HepG2 (cell line): ENCODE measurements around the gene AMPD2. TPM values are rescaled to one million over a fixed set of nuclear protein-coding genes. Genes with fewer than 3 reads are reported as not detected.

ENCODE experiments used
- ATAC-seq: fragments of 200-7000 bp; cut with Tn5 transposase; 3 replicates; pipeline ENCODE4 v1.9.1; 2020; ENCODE audit warnings: mild to moderate bottlenecking, moderate library complexity
- BruUV-seq: library from RNA; stranded (reverse); fragments of 400-500 nt; replicated peaks from 2 replicates; lab custom pipeline; 2021; lab: Mats Ljungman, UMichigan
- CTCF ChIA-PET: fragments of 300-600 bp; formaldehyde crosslinking; extraction: SDS; loops from one replicate; lab custom pipeline; 2021; ENCODE audit warnings: low total read pairs, inconsistent platforms, low intra/inter-chr PET ratio; lab: Yijun Ruan, JAX
- POLR2A ChIA-PET: fragments of 350-600 bp; sonication (Branson Sonifier 250); formaldehyde crosslinking; loops from one replicate; lab custom pipeline; 2020; ENCODE audit warnings: antibody characterized with exemption, inconsistent platforms; lab: Yijun Ruan, JAX
- DNase-seq: peaks from one replicate; pipeline ENCODE4 v3.0.0-alpha.2; 2015; ENCODE audit warnings: low spot score
- FAIRE-seq: peaks from 3 replicates; lab custom pipeline; 2011; peaks lifted over from hg19 to GRCh38; lab: Jason Lieb, UNC
- H2AFZ ChIP-seq: one replicate; pipeline ENCODE4 v1.6.1; 2011; ENCODE audit warnings: low read length, inconsistent platforms
- H3K27ac ChIP-seq: fragments of 300-600 bp; 3 replicates; pipeline ENCODE4 v1.8.0; 2011; ENCODE audit warnings: mixed run types, mild to moderate bottlenecking, mixed read lengths, low read length, inconsistent platforms; ENCODE audit not compliant: insufficient read depth; ENCODE audit errors: extremely low read length
- H3K27me3 ChIP-seq, 2 experiments: fragments of 200-600 bp in 1 of 2; 2 replicates in 1 of 2; 3 replicates in 1 of 2; pipeline versions ENCODE4 v1.6.0 to v1.8.0; 2011; ENCODE audit warnings: low read length in 2 of 2, mild to moderate bottlenecking in 2 of 2, moderate library complexity in 2 of 2, inconsistent platforms in 1 of 2; ENCODE audit not compliant: insufficient read depth in 2 of 2, control insufficient read depth in 1 of 2
- H3K36me3 ChIP-seq, 2 experiments: fragments of 200-600 bp in 1 of 2; replicated peaks in 1 of 2; 2 replicates in 1 of 2; 3 replicates in 1 of 2; pipeline versions ENCODE4 v1.5.1 to v1.8.0; 2011; ENCODE audit warnings: low read length in 2 of 2, inconsistent platforms in 1 of 2; ENCODE audit not compliant: insufficient read depth in 2 of 2, control insufficient read depth in 1 of 2
- H3K4me1 ChIP-seq: 2 replicates; pipeline ENCODE4 v1.5.1; 2012; ENCODE audit warnings: low read length, inconsistent platforms; ENCODE audit not compliant: insufficient read depth
- H3K4me2 ChIP-seq: 2 replicates; pipeline ENCODE4 v1.6.0; 2011; ENCODE audit warnings: low read depth, low read length, inconsistent platforms
- H3K4me3 ChIP-seq, 3 experiments: fragments of 200-600 bp in 1 of 3; sonication (generic), shearing (Covaris generic) in 1 of 3; replicated peaks in 1 of 3; 2 replicates each; pipeline ENCODE4 v1.5.1; 2011 to 2016; ENCODE audit warnings: low read length in 3 of 3, inconsistent platforms in 2 of 3, low read depth in 2 of 3, mild to moderate bottlenecking in 2 of 3, control low read depth in 1 of 3, mixed read lengths in 1 of 3; ENCODE audit not compliant: insufficient read depth in 1 of 3
- H3K79me2 ChIP-seq: one replicate; pipeline ENCODE4 v1.6.1; 2011; ENCODE audit warnings: low read length, inconsistent platforms; ENCODE audit not compliant: insufficient read depth
- H3K9ac ChIP-seq: 2 replicates; pipeline ENCODE4 v1.6.0; 2011; ENCODE audit warnings: mild to moderate bottlenecking, low read depth, low read length, inconsistent platforms; ENCODE audit not compliant: insufficient read depth
- H3K9me3 ChIP-seq: 2 replicates; pipeline ENCODE4 v1.5.1; 2012; ENCODE audit warnings: mild to moderate bottlenecking, low read length
- H4K20me1 ChIP-seq: 2 replicates; pipeline ENCODE4 v1.6.0; 2011; ENCODE audit warnings: inconsistent platforms, mild to moderate bottlenecking, low read length, moderate library complexity; ENCODE audit not compliant: insufficient read depth
- ARNT ChIP-seq: fragments of 450-650 bp; IDR thresholded peaks from 2 replicates; pipeline ENCODE4 v1.6.1; 2017
- EEA1 ChIP-seq: sonication (generic); formaldehyde crosslinking; IDR thresholded peaks from 2 replicates; pipeline ENCODE4 v1.5.1; 2020; ENCODE audit warnings: mild to moderate bottlenecking, missing genetic modification reagents, borderline replicate concordance
- GATAD1 ChIP-seq: IDR thresholded peaks from 2 replicates; pipeline ENCODE4 v1.6.1; 2016; ENCODE audit warnings: missing genetic modification reagents, missing compliant biosample characterization
- GPBP1L1 ChIP-seq: sonication (generic); formaldehyde crosslinking; IDR thresholded peaks from 2 replicates; pipeline ENCODE4 v1.5.0; 2020; ENCODE audit warnings: mild to moderate bottlenecking, missing genetic modification reagents
- MBNL3 ChIP-seq: fragments of 250-450 bp; sonication (Bioruptor Pico); conservative IDR thresholded peaks from 2 replicates; pipeline ENCODE4 v1.8.0; 2022; ENCODE audit warnings: mild to moderate bottlenecking, inconsistent platforms
- MTA1 ChIP-seq: sonication (generic); formaldehyde crosslinking; IDR thresholded peaks from 2 replicates; pipeline ENCODE4 v1.4.0; 2020; ENCODE audit warnings: missing genetic modification reagents, mild to moderate bottlenecking, borderline replicate concordance
- MZF1 ChIP-seq: sonication (generic); formaldehyde crosslinking; IDR thresholded peaks from 2 replicates; pipeline ENCODE4 v1.8.1; 2023; ENCODE audit warnings: mild to moderate bottlenecking, missing genetic modification reagents, borderline replicate concordance
- NCOA1 ChIP-seq: sonication (generic); formaldehyde crosslinking; IDR thresholded peaks from 2 replicates; pipeline ENCODE4 v1.9.0; 2021; ENCODE audit warnings: missing genetic modification reagents
- NFE2L1 ChIP-seq: sonication (generic); formaldehyde crosslinking; IDR thresholded peaks from 2 replicates; pipeline ENCODE4 v1.4.0; 2020; ENCODE audit warnings: missing genetic modification reagents, mild to moderate bottlenecking, borderline replicate concordance
- NFKBIZ ChIP-seq: IDR thresholded peaks from 2 replicates; pipeline ENCODE4 v1.6.1; 2018; ENCODE audit warnings: missing genetic modification reagents, missing compliant biosample characterization
- PHF8 ChIP-seq: sonication (generic); formaldehyde crosslinking; IDR thresholded peaks from 2 replicates; pipeline ENCODE4 v1.5.0; 2020; ENCODE audit warnings: missing genetic modification reagents
- SRSF1 ChIP-seq: fragments of 200-400 bp; formaldehyde crosslinking; optimal IDR thresholded peaks from 2 replicates; pipeline ENCODE3; 2017; ENCODE audit warnings: mild to moderate bottlenecking, low read depth, low read length, moderate library complexity
- ZBTB25 ChIP-seq: IDR thresholded peaks from 2 replicates; pipeline ENCODE4 v1.6.1; 2018; ENCODE audit warnings: missing genetic modification reagents
- ZNF317 ChIP-seq: sonication (generic); formaldehyde crosslinking; IDR thresholded peaks from 2 replicates; pipeline ENCODE4 v1.5.0; 2020; ENCODE audit warnings: mild to moderate bottlenecking, missing genetic modification reagents
- ZNF512B ChIP-seq: sonication (generic); formaldehyde crosslinking; IDR thresholded peaks from 2 replicates; pipeline ENCODE4 v1.5.1; 2020; ENCODE audit warnings: missing genetic modification reagents, mild to moderate bottlenecking, borderline replicate concordance
- ZNF616 ChIP-seq: sonication (generic); formaldehyde crosslinking; IDR thresholded peaks from 2 replicates; pipeline ENCODE4 v1.5.0; 2020; ENCODE audit warnings: low read depth, mild to moderate bottlenecking, missing genetic modification reagents
- ZNF7 ChIP-seq: IDR thresholded peaks from 2 replicates; pipeline ENCODE4 v1.6.1; 2016; ENCODE audit warnings: missing biosample characterization, missing genetic modification reagents
- ZSCAN20 ChIP-seq: sonication (generic); formaldehyde crosslinking; IDR thresholded peaks from 2 replicates; pipeline ENCODE4 v1.4.0; 2020; ENCODE audit warnings: missing genetic modification reagents, mild to moderate bottlenecking, borderline replicate concordance
- ZSCAN29 ChIP-seq: sonication (generic); formaldehyde crosslinking; conservative IDR thresholded peaks from 2 replicates; pipeline ENCODE4 v1.4.0; 2020; ENCODE audit warnings: mild to moderate bottlenecking, missing genetic modification reagents
- WGBS: methylation state at CpG from one replicate; pipeline ENCODE4 v1.1.6; 2017; ENCODE audit warnings: low lambda C conversion rate; 5-methylcytosine and 5-hydroxymethylcytosine counted together
- in situ Hi-C: cut with HindIII; loops from 2 replicates; pipeline ENCODE4 v1.10.0; 2017; ENCODE audit warnings: low pct_unique_long_range_greater_than_20kb; ENCODE audit not compliant: extremely low pct_ligation_motif_present
- intact Hi-C: fragments of 100-400 bp; cut with micrococcal nuclease; formaldehyde crosslinking; loops from one replicate; pipeline ENCODE4 v1.10.0; 2022; ENCODE audit not compliant: unreplicated experiment
- polyA plus RNA-seq, 8 experiments: library from polyadenylated mRNA; depleted of rRNA in 3 of 8; stranded (reverse) in 7 of 8; unstranded in 1 of 8; fragments of >200 nt; fragmentation: Illumina TruSeq in 4 of 8; extraction: Trizol in 4 of 8; gene quantifications; 2 replicates each; pipeline versions ENCODE4 v1.2.1 to v1.2.3, GENCODE V29; 2011 to 2016; ENCODE audit warnings: low read depth in 4 of 8, missing spikeins in 1 of 8, mixed read lengths in 1 of 8; ENCODE audit not compliant: insufficient read depth in 1 of 8
- total RNA-seq, 5 experiments: library from RNA; depleted of rRNA; stranded (reverse); fragments of >200 nt; fragmentation: Illumina TruSeq; extraction: Trizol; gene quantifications; 2 replicates each; pipeline ENCODE4 v1.2.3, GENCODE V29; 2016; ENCODE audit warnings: low read depth in 1 of 5
- TF ChIP-seq, protein P1 (sequence below): sonication (generic); formaldehyde crosslinking; IDR thresholded peaks from 2 replicates; pipeline ENCODE4 v1.4.0; 2020; ENCODE audit warnings: missing genetic modification reagents

AMPD2 gene
- total and polyA plus RNA-seq, 2 of the 13 experiments (the other 11 are each of a cell fraction or from before 2014, with no cell fraction given) = 62.3 to 82.0 TPM

DNA sequence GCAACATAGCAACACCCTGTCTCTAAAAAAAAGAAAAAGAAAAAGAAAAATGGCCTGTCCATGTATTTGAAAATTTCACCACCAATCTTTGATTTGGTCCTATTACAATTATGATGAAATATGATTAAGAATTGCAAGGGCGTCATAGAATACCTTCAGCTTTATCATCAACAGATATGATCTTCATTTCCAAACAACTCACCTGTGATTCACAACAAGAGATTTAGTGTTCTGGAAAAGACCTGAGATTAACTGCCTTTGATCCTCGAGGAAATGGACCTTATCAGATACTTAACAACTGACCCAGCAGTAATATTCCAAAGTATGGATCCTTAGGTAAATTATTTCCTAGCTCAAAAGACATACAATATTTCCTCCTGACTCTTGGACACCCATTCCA is 32.8 kb downstream of the AMPD2 start (continued):
- TF ChIP-seq ZNF512B = no peak
- TF ChIP-seq, protein P1, sequence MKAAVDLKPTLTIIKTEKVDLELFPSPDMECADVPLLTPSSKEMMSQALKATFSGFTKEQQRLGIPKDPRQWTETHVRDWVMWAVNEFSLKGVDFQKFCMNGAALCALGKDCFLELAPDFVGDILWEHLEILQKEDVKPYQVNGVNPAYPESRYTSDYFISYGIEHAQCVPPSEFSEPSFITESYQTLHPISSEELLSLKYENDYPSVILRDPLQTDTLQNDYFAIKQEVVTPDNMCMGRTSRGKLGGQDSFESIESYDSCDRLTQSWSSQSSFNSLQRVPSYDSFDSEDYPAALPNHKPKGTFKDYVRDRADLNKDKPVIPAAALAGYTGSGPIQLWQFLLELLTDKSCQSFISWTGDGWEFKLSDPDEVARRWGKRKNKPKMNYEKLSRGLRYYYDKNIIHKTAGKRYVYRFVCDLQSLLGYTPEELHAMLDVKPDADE = no peak
- TF ChIP-seq GATAD1 (CRISPR knock-in tag) = no peak
- TF ChIP-seq, all 625 proteins: peak for 0

DNA sequence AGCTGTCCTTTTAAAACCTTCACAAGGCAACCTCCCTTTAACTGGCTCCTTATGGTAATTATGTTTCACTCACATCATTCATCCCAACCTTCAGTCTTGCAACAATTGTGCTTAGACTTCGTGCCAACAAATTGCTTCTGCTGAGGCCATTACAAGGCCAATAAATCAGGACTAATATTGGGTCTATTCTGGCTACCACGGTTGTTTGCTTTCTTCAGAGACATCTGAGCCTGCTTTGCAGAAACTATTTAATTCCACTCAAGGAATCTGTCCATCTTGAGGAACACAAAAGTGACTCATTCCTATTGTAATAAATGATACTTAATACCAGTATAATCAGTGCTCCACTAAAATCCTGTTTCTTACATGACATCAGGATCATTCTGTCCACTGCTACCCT is 33.7 kb downstream of the AMPD2 start:
- peaks cover 25% of the 10 kb centered on the region for H3K4me1 ChIP-seq
- H4K20me1 ChIP-seq = no peaks in the 10 kb centered on the region
- WGBS = 24% methylated on average over 2 of the region's 2 CpGs
- H3K4me3 ChIP-seq = no peak overlapping the region
- H3K9ac ChIP-seq = no peak overlapping the region
- no peak overlapping the region for H3K27ac ChIP-seq
- BruUV-seq = no TSS peak
- no peaks in the 10 kb centered on the region for H3K79me2 ChIP-seq
- H2AFZ ChIP-seq = no peak overlapping the region
- CTCF ChIA-PET = no interaction called here
- FAIRE-seq (no peak), DNase-seq (no peak), ATAC-seq (no peak)
- no peak overlapping the region for H3K4me2 ChIP-seq
- in situ Hi-C loops = no loop called here
- 0 out of 5 replicates have a peak, but pooled peaks cover 0 to 4% of the 10 kb centered on the region in 2 experiments for H3K27me3 ChIP-seq
- H3K9me3 ChIP-seq = no peaks in the 10 kb centered on the region
- intact Hi-C loops = no loop called here
- POLR2A ChIA-PET = no interaction called here
- no peaks in the 10 kb centered on the region for H3K36me3 ChIP-seq
- no peak for TF ChIP-seq MZF1 (CRISPR knock-in tag)
- no peak for TF ChIP-seq ZSCAN20 (CRISPR knock-in tag)
- no peak for TF ChIP-seq ZSCAN29 (CRISPR knock-in tag)
- TF ChIP-seq ZNF7 (CRISPR knock-in tag) = no peak
- TF ChIP-seq GPBP1L1 (CRISPR knock-in tag) = no peak
- no peak for TF ChIP-seq PHF8 (CRISPR knock-in tag)
- TF ChIP-seq EEA1 (CRISPR knock-in tag) = no peak
- no peak for TF ChIP-seq MTA1 (CRISPR knock-in tag)
- TF ChIP-seq ARNT = no peak
- TF ChIP-seq NFKBIZ (CRISPR knock-in tag) = no peak
- TF ChIP-seq ZNF616 = no peak
- TF ChIP-seq ZNF317 (CRISPR knock-in tag) = no peak
- no peak for TF ChIP-seq MBNL3
- no peak for TF ChIP-seq NFE2L1 (CRISPR knock-in tag)
- no peak for TF ChIP-seq SRSF1
- TF ChIP-seq NCOA1 (CRISPR knock-in tag) = no peak
- no peak for TF ChIP-seq ZBTB25 (CRISPR knock-in tag)
